Epithelial cell of proximal tubule (primary cell): ENCODE data around the gene ARHGAP31. TPM values are rescaled to one million over a fixed set of nuclear protein-coding genes. Genes with fewer than 3 reads are reported as not detected.
"Not testable (repeated sequence)": the region's sequence is repeated elsewhere in the genome, so short reads cannot be mapped to it uniquely, and the experiment has no call there.

Source experiments
- DNase-seq: peaks from one replicate; pipeline ENCODE4 v3.0.0-alpha.2; 2011; ENCODE audit warnings: low read depth
- H3K4me3 ChIP-seq: 2 replicates; pipeline ENCODE4 v1.5.1; 2011; ENCODE audit warnings: low read depth, mild to moderate bottlenecking, low read length
- CTCF ChIP-seq: conservative IDR thresholded peaks from 2 replicates; pipeline ENCODE4 v1.5.1; 2012; ENCODE audit warnings: low read depth, mild to moderate bottlenecking, low read length
- total RNA-seq: library from RNA; depleted of rRNA; stranded (reverse); fragments of >200 nt; gene quantifications from 2 replicates; pipeline ENCODE4 v1.2.3, GENCODE V29; 2015

ARHGAP31 gene
- total RNA-seq, 1 donor from 2014 or later: 5.1 TPM

- DNase-seq: no peak
- no peak for TF ChIP-seq CTCF
These were observed 25.1 kb downstream of the ARHGAP31 start for GRCh38 chr3:119319311-119319710.

GRCh38 chr3:119320785-119321184 is 26.6 kb downstream of the ARHGAP31 start:
- DNase-seq, H3K4me3 ChIP-seq: not testable (repeated sequence)

More at GRCh38 chr3:119319311-119319710, 25.1 kb downstream of the ARHGAP31 start:
- no peak overlapping the region for H3K4me3 ChIP-seq

GRCh38 chr3:119322021-119322834 is 28.0 kb downstream of the ARHGAP31 start:
- no peak for TF ChIP-seq CTCF
- H3K4me3 ChIP-seq: peak overlapping the region; percentile 68
- no peak for DNase-seq

GRCh38 chr3:119322835-119323722 is 28.9 kb downstream of the ARHGAP31 start:
- no peak for DNase-seq
- TF ChIP-seq CTCF: peak; percentile 19
- H3K4me3 ChIP-seq: peak overlapping the region; percentile 68

- peak overlapping the region; percentile 68 for H3K4me3 ChIP-seq
- DNase-seq: no peak
- TF ChIP-seq CTCF: no peak
These were observed 29.5 kb downstream of the ARHGAP31 start for GRCh38 chr3:119323723-119324085.

GRCh38 chr3:119324899-119325298 is 30.7 kb downstream of the ARHGAP31 start:
- DNase-seq: no peak

More at GRCh38 chr3:119324899-119325298, 30.7 kb downstream of the ARHGAP31 start:
- no peak overlapping the region for H3K4me3 ChIP-seq
- no peak for TF ChIP-seq CTCF
